Prostate gland (tissue), 2 donors: ENCODE measurements around the gene ZNF330.

Experiments used
- POLR2A ChIP-seq: fragments of 450-650 bp; IDR thresholded peaks from one replicate; pipeline ENCODE4 v1.6.1; 2016; ENCODE audit warnings: antibody characterized with exemption, mild to moderate bottlenecking
- TF ChIP-seq, protein P1 (sequence below), 4 experiments: fragments of 200-600 bp in 2 of 4; fragments of 450-650 bp in 2 of 4; sonication (generic) in 2 of 4; IDR thresholded peaks; 1 replicate in 3 of 4; 2 replicates in 1 of 4; pipeline ENCODE4 v1.5.1; 2016 to 2019; ENCODE audit warnings: antibody characterized with exemption in 4 of 4, mild to moderate bottlenecking in 2 of 4, moderate library complexity in 2 of 4

DNA sequence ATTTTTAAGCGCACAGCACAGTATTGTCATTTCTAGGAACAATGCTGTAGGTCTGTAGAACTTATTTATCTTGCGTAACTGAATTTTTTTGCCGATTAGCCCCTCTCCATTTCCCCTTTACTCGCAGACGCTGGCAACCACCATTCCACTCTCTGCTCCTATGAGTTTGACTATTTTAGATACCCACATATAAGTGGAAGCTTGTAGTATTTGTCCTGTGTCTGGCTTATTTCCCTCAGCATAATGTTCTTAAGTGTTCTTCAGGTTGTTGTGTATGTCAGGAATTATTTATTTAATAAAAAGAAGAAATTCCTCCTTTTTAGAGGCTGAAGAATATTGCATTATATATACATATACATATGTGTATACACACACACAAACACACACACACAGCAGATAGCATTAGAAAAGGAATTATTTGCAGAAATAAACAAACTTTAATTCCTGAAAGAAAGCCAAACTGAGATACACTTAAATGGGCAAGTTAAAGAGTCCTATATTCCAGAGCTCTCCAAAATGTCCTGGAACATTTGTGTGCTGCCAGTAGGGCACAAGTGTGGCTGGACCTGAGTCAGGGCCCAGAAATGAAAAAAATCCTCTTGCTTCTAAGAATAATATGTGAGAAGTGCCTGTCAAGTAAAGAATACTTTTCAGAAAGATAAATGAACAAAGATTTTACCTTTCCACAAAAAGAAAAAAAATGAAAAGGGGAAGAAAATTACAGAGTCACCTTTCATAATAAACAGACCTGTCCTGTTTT, 4.5 kb upstream of the ZNF330 start:
- TF ChIP-seq POLR2A: no peak
- TF ChIP-seq, protein P1, sequence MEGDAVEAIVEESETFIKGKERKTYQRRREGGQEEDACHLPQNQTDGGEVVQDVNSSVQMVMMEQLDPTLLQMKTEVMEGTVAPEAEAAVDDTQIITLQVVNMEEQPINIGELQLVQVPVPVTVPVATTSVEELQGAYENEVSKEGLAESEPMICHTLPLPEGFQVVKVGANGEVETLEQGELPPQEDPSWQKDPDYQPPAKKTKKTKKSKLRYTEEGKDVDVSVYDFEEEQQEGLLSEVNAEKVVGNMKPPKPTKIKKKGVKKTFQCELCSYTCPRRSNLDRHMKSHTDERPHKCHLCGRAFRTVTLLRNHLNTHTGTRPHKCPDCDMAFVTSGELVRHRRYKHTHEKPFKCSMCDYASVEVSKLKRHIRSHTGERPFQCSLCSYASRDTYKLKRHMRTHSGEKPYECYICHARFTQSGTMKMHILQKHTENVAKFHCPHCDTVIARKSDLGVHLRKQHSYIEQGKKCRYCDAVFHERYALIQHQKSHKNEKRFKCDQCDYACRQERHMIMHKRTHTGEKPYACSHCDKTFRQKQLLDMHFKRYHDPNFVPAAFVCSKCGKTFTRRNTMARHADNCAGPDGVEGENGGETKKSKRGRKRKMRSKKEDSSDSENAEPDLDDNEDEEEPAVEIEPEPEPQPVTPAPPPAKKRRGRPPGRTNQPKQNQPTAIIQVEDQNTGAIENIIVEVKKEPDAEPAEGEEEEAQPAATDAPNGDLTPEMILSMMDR (IDR thresholded peaks at IDR 0.05): no peak
